AG10803 (cell line): ENCODE results near the gene FANCB.

ENCODE experiments used
- DNase-seq: peaks from one replicate; pipeline ENCODE4 v3.0.0; 2010; ENCODE audit warnings: low read depth
- H3K4me3 ChIP-seq: 2 replicates; pipeline ENCODE4 v1.5.1; 2011; ENCODE audit warnings: mild to moderate bottlenecking, low read length, control low read depth
- CTCF ChIP-seq: conservative IDR thresholded peaks from 2 replicates; pipeline ENCODE4 v1.5.1; 2011; ENCODE audit warnings: mild to moderate bottlenecking, low read length, control low read depth, inconsistent platforms

FANCB gene

GRCh38 chrX:14826319-14826718 is 46.5 kb downstream of the FANCB start:
- H3K4me3 ChIP-seq: no peak overlapping the region
- no peak for TF ChIP-seq CTCF
- no peak for DNase-seq

GRCh38 chrX:14825851-14826250 is 47.0 kb downstream of the FANCB start:
- TF ChIP-seq CTCF: no peak
- DNase-seq: peak; percentile 22
- H3K4me3 ChIP-seq: no peak overlapping the region

GRCh38 chrX:14819769-14820168 is 53.1 kb downstream of the FANCB start:
- DNase-seq: no peak
- TF ChIP-seq CTCF: no peak
- no peak overlapping the region for H3K4me3 ChIP-seq

- peak; percentile 17 for DNase-seq
- no peak overlapping the region for H3K4me3 ChIP-seq
- TF ChIP-seq CTCF: no peak
Observed at GRCh38 chrX:14817571-14817970, 55.3 kb downstream of the FANCB start.

DNA sequence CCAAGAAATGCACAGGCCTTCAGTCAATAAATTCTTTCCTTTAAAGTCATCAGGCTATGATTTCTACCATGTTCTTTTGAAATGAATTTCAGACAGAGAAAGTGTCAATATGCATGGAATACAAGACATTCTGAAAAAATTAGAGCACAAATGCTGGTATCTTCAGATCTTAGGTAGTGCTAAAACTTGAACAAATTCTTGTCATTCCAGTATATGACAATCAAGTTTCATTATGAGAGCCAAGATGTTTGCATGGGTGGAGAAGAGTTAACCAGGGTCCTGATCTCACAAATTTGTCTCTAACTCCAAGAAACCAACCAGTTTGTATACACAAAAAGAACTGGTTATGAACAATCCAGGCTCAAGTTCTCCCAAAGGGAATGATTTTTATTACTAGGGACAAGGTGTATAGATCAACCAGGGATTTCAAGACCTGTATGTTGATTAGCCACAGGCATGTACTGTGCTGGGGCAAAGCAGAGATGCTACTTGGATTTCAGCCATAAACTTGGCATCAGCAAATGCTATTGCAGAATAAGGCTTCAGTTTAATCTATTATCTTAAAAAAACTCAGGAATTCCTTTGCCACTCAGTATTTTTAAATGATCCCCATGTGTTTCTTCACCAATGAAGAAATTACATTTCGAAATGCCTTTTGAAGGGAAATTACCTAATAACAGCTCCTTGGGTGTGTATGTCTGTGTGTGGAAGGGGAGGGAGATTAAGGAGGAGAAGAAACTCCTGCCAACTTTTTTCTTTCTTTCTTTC is 69.7 kb downstream of the FANCB start:
- TF ChIP-seq CTCF: no peak
- H3K4me3 ChIP-seq: no peak overlapping the region
- peak; percentile 83 for DNase-seq

DNA sequence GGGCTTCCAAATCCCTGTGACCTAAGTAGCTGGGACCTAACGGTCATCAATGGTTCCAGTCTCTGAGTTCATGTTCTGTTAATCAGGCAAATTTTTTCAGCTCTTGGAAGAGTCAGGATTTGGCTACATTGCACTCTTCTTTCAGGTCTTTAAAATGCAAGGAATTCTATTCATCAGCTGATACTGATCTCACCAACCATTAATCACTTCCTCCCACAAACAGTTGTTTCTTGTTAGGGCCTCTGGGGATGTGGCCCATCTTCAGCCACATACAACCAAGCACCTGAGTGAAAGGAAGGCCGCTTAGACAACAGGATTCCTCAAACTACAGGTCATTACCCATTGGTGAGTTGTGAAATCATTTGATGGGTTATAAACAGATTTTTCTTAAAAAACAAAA is 71.7 kb downstream of the FANCB start:
- no peak overlapping the region for H3K4me3 ChIP-seq
- peak; percentile 71 for DNase-seq
- no peak for TF ChIP-seq CTCF

- TF ChIP-seq CTCF: no peak
- no peak overlapping the region for H3K4me3 ChIP-seq
- DNase-seq: no peak
Observed at GRCh38 chrX:14798805-14799397, 74.0 kb downstream of the FANCB start.
